Astrocyte of the cerebellum (primary cell): Measurements from ENCODE around the gene ULBP3.
A peak's percentile ranks its signal among the peaks of the same experiment; 100 is the strongest.
"Not testable (repeated sequence)": the region's sequence is repeated elsewhere in the genome, so short reads cannot be mapped to it uniquely, and the experiment has no call there.

Experiments
- DNase-seq: peaks from one replicate; pipeline ENCODE4 v3.0.0-alpha.2; 2011; ENCODE audit warnings: low read depth
- H3K4me3 ChIP-seq: 2 replicates; pipeline ENCODE4 v1.5.1; 2011; ENCODE audit warnings: mild to moderate bottlenecking, low read depth, low read length, moderate library complexity
- CTCF ChIP-seq: IDR thresholded peaks from 2 replicates; pipeline ENCODE4 v1.5.1; 2012; ENCODE audit warnings: low read length, low read depth, moderate library complexity, mild to moderate bottlenecking; ENCODE audit errors: missing control alignments
- in situ Hi-C: cut with HindIII; loops from 2 replicates; pipeline ENCODE4 v1.10.0; 2017; ENCODE audit warnings: low sequenced_read_pairs

The ULBP3 gene

GRCh38 chr6:150083839-150084238 lies 14.9 kb upstream of the ULBP3 start:
- DNase-seq, result no peak
- TF ChIP-seq CTCF, result no peak
- no peak overlapping the region for H3K4me3 ChIP-seq
- in situ Hi-C loops, result no loop called here

- no peak for DNase-seq
- in situ Hi-C loops, result no loop called here
- no peak overlapping the region for H3K4me3 ChIP-seq
- TF ChIP-seq CTCF, result no peak
These were observed 12.8 kb upstream of the ULBP3 start for GRCh38 chr6:150081702-150082101.

- DNase-seq, result peak; percentile 50
- no peak overlapping the region for H3K4me3 ChIP-seq
- in situ Hi-C loops, result no loop called here
- TF ChIP-seq CTCF, result no peak
These were observed 10.7 kb upstream of the ULBP3 start for GRCh38 chr6:150079604-150080003.

- no peak for DNase-seq
- TF ChIP-seq CTCF, result no peak
- no peak overlapping the region for H3K4me3 ChIP-seq
- in situ Hi-C loops, result no loop called here
These were observed 9.9 kb upstream of the ULBP3 start for GRCh38 chr6:150078788-150079187.

- no peak for DNase-seq
- H3K4me3 ChIP-seq, result no peak overlapping the region
- in situ Hi-C loops, result no loop called here
- TF ChIP-seq CTCF, result peak; percentile 46
These were observed 7.4 kb upstream of the ULBP3 start for GRCh38 chr6:150076196-150076893.

GRCh38 chr6:150075034-150075421 lies 6.1 kb upstream of the ULBP3 start:
- in situ Hi-C loops, result no loop called here
- DNase-seq, result no peak
- H3K4me3 ChIP-seq, result no peak overlapping the region
- no peak for TF ChIP-seq CTCF

GRCh38 chr6:150074396-150075033 lies 5.6 kb upstream of the ULBP3 start:
- DNase-seq, in situ Hi-C loops, H3K4me3 ChIP-seq: not testable (repeated sequence)
